ENCODE data around the gene STK11. TPM values are rescaled to one million over a fixed set of nuclear protein-coding genes. Genes with fewer than 3 reads are reported as not detected.

The STK11 gene
- total RNA-seq, 1 donor from 2014 or later, result 27.4 TPM

DNA sequence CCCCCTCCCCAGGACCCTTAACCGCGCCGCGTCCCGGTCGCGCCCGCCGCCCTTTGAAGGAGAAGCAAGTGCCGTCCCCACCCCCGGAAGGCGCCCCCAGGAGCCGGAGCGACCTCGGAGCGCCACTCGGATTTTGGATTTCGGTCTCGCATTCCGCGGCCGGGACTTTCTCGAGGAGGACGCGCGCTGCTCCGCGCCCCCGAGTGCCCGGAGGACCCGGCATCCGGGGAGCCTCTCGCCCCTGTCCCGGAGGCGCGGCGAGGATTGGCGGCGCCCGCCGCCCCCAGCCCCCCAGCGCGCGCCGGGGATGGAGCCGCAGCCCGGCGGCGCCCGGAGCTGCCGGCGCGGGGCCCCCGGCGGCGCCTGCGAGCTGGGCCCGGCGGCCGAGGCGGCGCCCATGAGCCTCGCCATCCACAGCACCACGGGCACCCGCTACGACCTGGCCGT lies 44.4 kb downstream of the STK11 start:
- no peak for DNase-seq (ENCODE audit: low spot score)
- Histone ChIP-seq H3K79me2 (ENCODE audit: low read depth) (peaks cover 54% of the 10 kb centered on the region), H3K4me1 (peaks cover 14% of the 10 kb centered on the region), H3F3A (ENCODE audit: low read depth) (peaks cover 54% of the 10 kb centered on the region), H3K27me3 (no peaks in the 10 kb centered on the region), H3K36me3 (no peaks in the 10 kb centered on the region), H4K20me1 (ENCODE audit: low read depth) (peaks cover 62% of the 10 kb centered on the region), H3K27ac (peak overlapping the region; percentile 82), H3K9ac (peak overlapping the region; percentile 74), H3K4me3 (peak overlapping the region; percentile 90), H3K4me2 (peak overlapping the region; percentile 89), H3K9me3 (ENCODE audit: low read depth) (no peaks in the 10 kb centered on the region), H2AFZ (replicated peaks) (no peak overlapping the region)
- Mint-ChIP-seq H3K27ac (no peak overlapping the region), H3K4me3 (peak overlapping the region; percentile 91), H3K27me3 (ENCODE audit: insufficient read depth, low read depth) (peaks cover 6% of the 10 kb centered on the region), H3K4me1 (peaks cover 13% of the 10 kb centered on the region), H3K9me3 (no peaks in the 10 kb centered on the region), H3K36me3 (peaks cover 6% of the 10 kb centered on the region)
- no peak for TF ChIP-seq EZH2 (IDR thresholded peaks at IDR 0.05)
- no peak for TF ChIP-seq CTCF (IDR thresholded peaks at IDR 0.05)
- no peak for TF ChIP-seq EZH2phosphoT487 (IDR thresholded peaks at IDR 0.05)

DNA sequence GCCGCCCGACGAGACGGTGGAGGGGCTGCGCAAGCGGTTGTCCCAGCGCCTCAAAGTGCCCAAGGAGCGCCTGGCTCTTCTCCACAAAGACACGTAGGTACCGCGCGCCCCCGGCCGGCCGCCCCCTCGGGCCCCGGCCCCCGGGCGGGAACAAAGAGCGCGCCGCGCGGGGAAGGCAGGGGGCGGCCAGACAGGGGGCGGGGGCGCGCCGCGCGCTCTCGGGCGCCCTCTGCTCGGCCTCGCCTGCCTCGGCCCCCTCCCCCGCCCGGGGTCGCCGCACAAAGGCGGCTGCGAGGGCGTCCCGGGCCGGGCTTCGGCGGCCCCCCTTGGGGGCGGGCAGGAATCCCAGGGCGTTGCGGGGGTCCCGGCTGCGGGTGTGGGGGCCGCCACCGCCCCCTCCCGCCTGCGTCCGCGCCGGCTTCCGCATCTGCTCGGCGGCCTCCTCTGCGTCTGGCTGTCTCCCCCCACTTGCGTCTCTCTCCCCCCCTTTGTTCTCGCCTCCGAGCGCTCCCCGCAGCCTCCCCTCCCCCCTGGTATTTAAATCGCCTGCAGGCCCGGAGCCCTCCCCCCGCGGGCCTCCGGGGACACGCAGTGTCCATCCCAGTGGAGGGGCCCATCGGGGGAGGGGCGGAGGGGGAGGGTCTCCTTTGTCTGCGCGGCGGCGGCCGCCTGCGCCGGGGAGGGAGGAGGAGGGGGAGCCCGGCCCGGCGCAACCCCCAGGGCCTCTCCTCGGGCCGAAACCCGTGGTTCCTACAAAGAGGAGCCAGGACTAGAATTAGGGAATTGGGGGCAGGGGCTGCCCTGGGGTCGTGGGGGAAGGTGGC lies 45.1 kb downstream of the STK11 start:
- Histone ChIP-seq H3K4me1 (peaks cover 14% of the 10 kb centered on the region), H2AFZ (replicated peaks) (no peak overlapping the region), H4K20me1 (ENCODE audit: low read depth) (peaks cover 65% of the 10 kb centered on the region), H3K9me3 (ENCODE audit: low read depth) (no peaks in the 10 kb centered on the region), H3K4me3 (peak overlapping the region; percentile 90), H3K79me2 (ENCODE audit: low read depth) (peaks cover 60% of the 10 kb centered on the region), H3K4me2 (peak overlapping the region; percentile 89), H3K27ac (peak overlapping the region; percentile 82), H3K27me3 (no peaks in the 10 kb centered on the region), H3K9ac (peak overlapping the region; percentile 53), H3K36me3 (no peaks in the 10 kb centered on the region), H3F3A (ENCODE audit: low read depth) (peaks cover 60% of the 10 kb centered on the region)
- H3K4me3 Mint-ChIP-seq, result peak overlapping the region; percentile 92
- DNase-seq (ENCODE audit: low spot score), result peak; percentile 96
- H3K27me3 Mint-ChIP-seq (ENCODE audit: insufficient read depth, low read depth), result peaks cover 6% of the 10 kb centered on the region
- no peak overlapping the region for H3K27ac Mint-ChIP-seq
- H3K4me1 Mint-ChIP-seq, result peaks cover 13% of the 10 kb centered on the region
- peaks cover 6% of the 10 kb centered on the region for H3K36me3 Mint-ChIP-seq
- no peaks in the 10 kb centered on the region for H3K9me3 Mint-ChIP-seq
- TF ChIP-seq EZH2 (IDR thresholded peaks at IDR 0.05) (no peak), CTCF (IDR thresholded peaks at IDR 0.05) (no peak), EZH2phosphoT487 (IDR thresholded peaks at IDR 0.05) (no peak)

DNA sequence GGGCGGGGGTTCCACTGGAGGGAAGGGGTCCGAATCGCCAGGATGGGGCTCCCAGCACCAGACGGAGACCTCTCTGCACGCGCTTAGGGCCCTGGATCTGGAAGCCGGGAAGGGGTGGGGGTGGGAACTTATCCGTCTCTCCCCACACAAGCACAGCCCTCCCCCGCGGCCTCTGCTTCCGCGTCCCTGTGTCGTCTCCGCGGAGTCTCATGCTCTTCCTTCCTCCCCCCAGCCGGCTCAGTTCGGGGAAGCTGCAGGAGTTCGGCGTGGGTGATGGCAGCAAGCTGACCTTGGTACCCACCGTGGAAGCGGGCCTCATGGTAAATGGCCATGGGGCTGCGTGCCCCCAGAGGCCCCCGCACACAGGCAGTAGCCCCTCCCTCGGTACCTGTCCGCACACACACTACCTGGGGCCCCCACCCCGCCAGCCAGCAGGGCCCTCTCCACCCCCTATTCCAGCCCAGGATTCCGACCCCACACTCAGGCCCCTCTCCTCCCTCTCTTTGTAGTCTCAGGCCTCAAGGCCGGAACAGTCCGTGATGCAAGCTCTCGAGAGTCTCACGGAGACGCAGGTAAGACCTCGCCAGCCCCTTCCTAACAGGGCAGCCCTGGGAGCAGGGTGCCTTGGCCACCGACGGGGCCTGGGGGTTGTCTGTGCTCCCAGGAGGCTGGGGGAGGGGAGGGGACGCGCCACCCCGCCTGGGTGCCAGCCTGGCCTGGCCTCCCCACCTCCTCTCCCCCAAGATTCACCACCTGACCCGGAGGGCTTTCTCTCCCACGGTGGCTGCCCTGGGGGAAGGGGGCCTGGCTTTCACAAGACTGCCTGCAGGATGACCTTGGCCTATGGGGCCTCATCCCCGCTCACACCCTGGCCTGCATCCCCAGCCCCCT lies 46.0 kb downstream of the STK11 start:
- peak overlapping the region; percentile 92 for H3K4me3 Mint-ChIP-seq
- H3K27ac Mint-ChIP-seq, result peak overlapping the region; percentile 92
- Histone ChIP-seq H3K9ac (peak overlapping the region; percentile 53), H3K4me1 (peaks cover 14% of the 10 kb centered on the region), H3K79me2 (ENCODE audit: low read depth) (peaks cover 70% of the 10 kb centered on the region), H2AFZ (replicated peaks) (no peak overlapping the region), H4K20me1 (ENCODE audit: low read depth) (peaks cover 70% of the 10 kb centered on the region), H3K4me3 (peak overlapping the region; percentile 90), H3K36me3 (no peaks in the 10 kb centered on the region), H3K4me2 (peak overlapping the region; percentile 89), H3K27me3 (no peaks in the 10 kb centered on the region), H3K27ac (peak overlapping the region; percentile 82), H3F3A (ENCODE audit: low read depth) (peaks cover 61% of the 10 kb centered on the region), H3K9me3 (ENCODE audit: low read depth) (no peaks in the 10 kb centered on the region)
- H3K4me1 Mint-ChIP-seq, result peaks cover 9% of the 10 kb centered on the region
- peaks cover 6% of the 10 kb centered on the region for H3K36me3 Mint-ChIP-seq
- H3K27me3 Mint-ChIP-seq (ENCODE audit: insufficient read depth, low read depth), result peaks cover 6% of the 10 kb centered on the region
- H3K9me3 Mint-ChIP-seq, result no peaks in the 10 kb centered on the region
- peak; percentile 60 for DNase-seq (ENCODE audit: low spot score)
- TF ChIP-seq EZH2 (IDR thresholded peaks at IDR 0.05) (no peak), CTCF (IDR thresholded peaks at IDR 0.05) (no peak), EZH2phosphoT487 (IDR thresholded peaks at IDR 0.05) (no peak)
